ENCODE measurements around the gene HPSE2. TPM values are rescaled to one million over a fixed set of nuclear protein-coding genes. Genes with fewer than 3 reads are reported as not detected.

Gene HPSE2
- total and polyA plus RNA-seq, 4 donors = 0.05 TPM; not detected in 3

- 90% methylated on average over 1 of the region's 1 CpG for WGBS
These were observed 568.6 kb downstream of the HPSE2 start for GRCh38 chr10:98667081-98667480.

GRCh38 chr10:98666276-98666675, 569.4 kb downstream of the HPSE2 start:
- Histone ChIP-seq H3K9ac (ENCODE audit: low read depth in 1 of 2, low read length in 2 of 2) (no peak overlapping the region), H3K27me3 (ENCODE audit: control insufficient read depth in 4 of 4, insufficient read depth in 4 of 4, low read length in 3 of 4) (no peaks in the 10 kb centered on the region), H3K4me1 (ENCODE audit: control insufficient read depth in 4 of 4, insufficient read depth in 4 of 4, low read length in 3 of 4) (no peaks in the 10 kb centered on the region), H3K27ac (ENCODE audit: low read depth in 1 of 2, low read length in 2 of 2) (no peak overlapping the region), H3K36me3 (ENCODE audit: control insufficient read depth in 4 of 4, insufficient read depth in 3 of 4, low read depth in 1 of 4, low read length in 3 of 4) (no peaks in the 10 kb centered on the region), H3K4me3 (ENCODE audit: low read depth in 1 of 3, low read length in 3 of 3) (no peak overlapping the region), H3K9me3 (ENCODE audit: control insufficient read depth in 4 of 4, low read length in 3 of 4) (peaks cover 0 to 19% (median 8%) of the 10 kb centered on the region in 4 donors)
- TF ChIP-seq FOXA1 (IDR thresholded peaks at IDR 0.05) (no peak), HNF4G (IDR thresholded peaks at IDR 0.05) (no peak), JUND (IDR thresholded peaks at IDR 0.05) (no peak), EGR1 (IDR thresholded peaks at IDR 0.05; ENCODE audit: low read depth in 2 of 2) (no peak), MAX (IDR thresholded peaks at IDR 0.05) (no peak), ZBTB33 (IDR thresholded peaks at IDR 0.05) (no peak), HNF4A (conservative IDR thresholded peaks at IDR 0.05) (no peak), YY1 (IDR thresholded peaks at IDR 0.05) (no peak), REST (IDR thresholded peaks at IDR 0.05) (no peak)
- DNase-seq (ENCODE audit: low spot score) = no peak

More at GRCh38 chr10:98667081-98667480, 568.6 kb downstream of the HPSE2 start:
- Histone ChIP-seq H3K4me1 (ENCODE audit: control insufficient read depth in 4 of 4, insufficient read depth in 4 of 4, low read length in 3 of 4) (no peaks in the 10 kb centered on the region), H3K27ac (ENCODE audit: low read depth in 1 of 2, low read length in 2 of 2) (no peak overlapping the region), H3K4me3 (ENCODE audit: low read depth in 1 of 3, low read length in 3 of 3) (no peak overlapping the region), H3K27me3 (ENCODE audit: control insufficient read depth in 4 of 4, insufficient read depth in 4 of 4, low read length in 3 of 4) (no peaks in the 10 kb centered on the region), H3K9me3 (ENCODE audit: control insufficient read depth in 4 of 4, low read length in 3 of 4) (peaks cover 0 to 19% (median 8%) of the 10 kb centered on the region in 4 donors), H3K9ac (ENCODE audit: low read depth in 1 of 2, low read length in 2 of 2) (no peak overlapping the region), H3K36me3 (ENCODE audit: control insufficient read depth in 4 of 4, insufficient read depth in 3 of 4, low read depth in 1 of 4, low read length in 3 of 4) (no peaks in the 10 kb centered on the region)
- no peak for TF ChIP-seq FOXA1 (IDR thresholded peaks at IDR 0.05)
- DNase-seq (ENCODE audit: low spot score) = no peak

- H3K9ac ChIP-seq (ENCODE audit: low read depth in 1 of 2, low read length in 2 of 2) = no peak overlapping the region
- no peak overlapping the region for H3K4me3 ChIP-seq (ENCODE audit: low read depth in 1 of 3, low read length in 3 of 3)
- H3K27ac ChIP-seq (ENCODE audit: low read depth in 1 of 2, low read length in 2 of 2) = no peak overlapping the region
- H3K27me3 ChIP-seq (ENCODE audit: control insufficient read depth in 4 of 4, insufficient read depth in 4 of 4, low read length in 3 of 4) = peaks cover 0 to 3% (median 0%) of the 10 kb centered on the region in 4 donors
- WGBS = 29% methylated on average over 13 of the region's 13 CpGs
- H3K4me1 ChIP-seq (ENCODE audit: control insufficient read depth in 4 of 4, insufficient read depth in 4 of 4, low read length in 3 of 4) = no peaks in the 10 kb centered on the region
- no peak for DNase-seq (ENCODE audit: low spot score)
- peaks cover 0 to 19% (median 8%) of the 10 kb centered on the region in 4 donors for H3K9me3 ChIP-seq (ENCODE audit: control insufficient read depth in 4 of 4, low read length in 3 of 4)
- TF ChIP-seq NR2F2 (IDR thresholded peaks at IDR 0.05) (no peak), RAD21 (IDR thresholded peaks at IDR 0.05) (peak; percentile 65 to 77), CTCF (IDR thresholded peaks at IDR 0.05; ENCODE audit: low read depth, low read length, missing input control) (peak; percentile 47)
- no peaks in the 10 kb centered on the region for H3K36me3 ChIP-seq (ENCODE audit: control insufficient read depth in 4 of 4, insufficient read depth in 3 of 4, low read depth in 1 of 4, low read length in 3 of 4)
These were observed 571.2 kb downstream of the HPSE2 start for GRCh38 chr10:98664329-98665042.
